ENCODE results near the gene LDB2. TPM values are rescaled to one million over a fixed set of nuclear protein-coding genes. Genes with fewer than 3 reads are reported as not detected.

The LDB2 gene
- total and polyA plus RNA-seq, 2 donors (not counting 1 experiment from before 2014, with no cell fraction given) = not detected

DNA sequence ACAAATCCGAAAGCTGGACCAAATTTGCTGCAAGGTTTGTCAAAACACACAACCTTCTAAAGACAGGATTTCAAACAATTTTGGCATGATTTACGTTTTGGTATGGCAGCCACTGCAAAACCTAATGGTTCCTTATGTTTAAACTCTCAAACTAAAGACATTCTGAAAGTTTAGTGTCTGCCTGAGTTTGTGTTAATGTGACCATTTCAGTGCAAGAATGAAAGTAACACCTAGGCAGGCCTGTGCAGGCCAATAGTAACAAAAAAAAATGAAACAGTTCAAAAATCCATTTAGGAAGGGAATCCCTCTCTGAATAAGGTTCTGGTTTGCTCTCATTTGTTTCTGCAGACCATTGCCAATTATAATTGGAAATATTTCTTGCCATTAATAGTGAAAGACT is 1.9 kb upstream of the LDB2 start:
- DNase-seq = no peak
- H3K9me3 ChIP-seq (ENCODE audit: control extremely low read depth in 1 of 3, control insufficient read depth in 2 of 3, insufficient read depth in 1 of 3, low read length in 2 of 3) = no peaks in the 10 kb centered on the region
- H3K9me3 Mint-ChIP-seq (ENCODE audit: insufficient read depth) = no peaks in the 10 kb centered on the region
- TF ChIP-seq EZH2 (IDR thresholded peaks at IDR 0.05; ENCODE audit: borderline replicate concordance, insufficient read depth, low read depth, low read length, poor library complexity, severe bottlenecking) = no peak
- TF ChIP-seq, protein P1, sequence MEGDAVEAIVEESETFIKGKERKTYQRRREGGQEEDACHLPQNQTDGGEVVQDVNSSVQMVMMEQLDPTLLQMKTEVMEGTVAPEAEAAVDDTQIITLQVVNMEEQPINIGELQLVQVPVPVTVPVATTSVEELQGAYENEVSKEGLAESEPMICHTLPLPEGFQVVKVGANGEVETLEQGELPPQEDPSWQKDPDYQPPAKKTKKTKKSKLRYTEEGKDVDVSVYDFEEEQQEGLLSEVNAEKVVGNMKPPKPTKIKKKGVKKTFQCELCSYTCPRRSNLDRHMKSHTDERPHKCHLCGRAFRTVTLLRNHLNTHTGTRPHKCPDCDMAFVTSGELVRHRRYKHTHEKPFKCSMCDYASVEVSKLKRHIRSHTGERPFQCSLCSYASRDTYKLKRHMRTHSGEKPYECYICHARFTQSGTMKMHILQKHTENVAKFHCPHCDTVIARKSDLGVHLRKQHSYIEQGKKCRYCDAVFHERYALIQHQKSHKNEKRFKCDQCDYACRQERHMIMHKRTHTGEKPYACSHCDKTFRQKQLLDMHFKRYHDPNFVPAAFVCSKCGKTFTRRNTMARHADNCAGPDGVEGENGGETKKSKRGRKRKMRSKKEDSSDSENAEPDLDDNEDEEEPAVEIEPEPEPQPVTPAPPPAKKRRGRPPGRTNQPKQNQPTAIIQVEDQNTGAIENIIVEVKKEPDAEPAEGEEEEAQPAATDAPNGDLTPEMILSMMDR (IDR thresholded peaks at IDR 0.05) = no peak
- no peak overlapping the region for H3K9ac ChIP-seq (ENCODE audit: low read length)
- peaks cover 0 to 3% (median 0%) of the 10 kb centered on the region in 4 experiments for H3K27me3 ChIP-seq (replicated peaks in 1 of 4; ENCODE audit: control extremely low read depth in 1 of 4, control insufficient read depth in 3 of 4, insufficient read depth in 4 of 4, low read length in 3 of 4)
- no peak overlapping the region for H3K4me3 Mint-ChIP-seq
- no peaks in the 10 kb centered on the region for H3K36me3 ChIP-seq (replicated peaks in 1 of 2; ENCODE audit: control extremely low read depth in 1 of 2, control insufficient read depth in 1 of 2, extremely low read depth in 1 of 2, insufficient read depth in 2 of 2, low read length in 1 of 2)
- H4K20me1 ChIP-seq (ENCODE audit: control insufficient read depth, insufficient read depth, low read length, poor library complexity, severe bottlenecking) = no peaks in the 10 kb centered on the region
- intact Hi-C loops (cut with micrococcal nuclease) = no loop called here
- no peak overlapping the region for H3K4me2 ChIP-seq (replicated peaks; ENCODE audit: low read depth, low read length, poor library complexity, severe bottlenecking)
- H2AFZ ChIP-seq (ENCODE audit: insufficient read depth, low read depth, low read length, poor library complexity, severe bottlenecking) = no peak overlapping the region
- CTCF ChIA-PET = no interaction called here
- no peak overlapping the region for H3K4me3 ChIP-seq (ENCODE audit: control extremely low read depth in 1 of 5, extremely low read depth in 1 of 5, insufficient read depth in 1 of 5, low read depth in 2 of 5, low read length in 4 of 5)
- H3K27ac Mint-ChIP-seq = no peak overlapping the region
- WGBS (ENCODE audit: insufficient coverage) = no CpG with 5 or more reads among the region's 2 CpGs
- H3K4me1 Mint-ChIP-seq = no peaks in the 10 kb centered on the region
- H3K27ac ChIP-seq (ENCODE audit: low read length in 2 of 2) = no peak overlapping the region
- H3K4me1 ChIP-seq (ENCODE audit: control insufficient read depth in 2 of 2, insufficient read depth in 2 of 2, low read length in 2 of 2) = no peaks in the 10 kb centered on the region
- ATAC-seq (ENCODE audit: low read depth) = no peak
- H3K79me2 ChIP-seq (ENCODE audit: control insufficient read depth, insufficient read depth, low read length) = no peaks in the 10 kb centered on the region
- POLR2A ChIA-PET = no interaction called here
- peaks cover 20% of the 10 kb centered on the region for H3K27me3 Mint-ChIP-seq

DNA sequence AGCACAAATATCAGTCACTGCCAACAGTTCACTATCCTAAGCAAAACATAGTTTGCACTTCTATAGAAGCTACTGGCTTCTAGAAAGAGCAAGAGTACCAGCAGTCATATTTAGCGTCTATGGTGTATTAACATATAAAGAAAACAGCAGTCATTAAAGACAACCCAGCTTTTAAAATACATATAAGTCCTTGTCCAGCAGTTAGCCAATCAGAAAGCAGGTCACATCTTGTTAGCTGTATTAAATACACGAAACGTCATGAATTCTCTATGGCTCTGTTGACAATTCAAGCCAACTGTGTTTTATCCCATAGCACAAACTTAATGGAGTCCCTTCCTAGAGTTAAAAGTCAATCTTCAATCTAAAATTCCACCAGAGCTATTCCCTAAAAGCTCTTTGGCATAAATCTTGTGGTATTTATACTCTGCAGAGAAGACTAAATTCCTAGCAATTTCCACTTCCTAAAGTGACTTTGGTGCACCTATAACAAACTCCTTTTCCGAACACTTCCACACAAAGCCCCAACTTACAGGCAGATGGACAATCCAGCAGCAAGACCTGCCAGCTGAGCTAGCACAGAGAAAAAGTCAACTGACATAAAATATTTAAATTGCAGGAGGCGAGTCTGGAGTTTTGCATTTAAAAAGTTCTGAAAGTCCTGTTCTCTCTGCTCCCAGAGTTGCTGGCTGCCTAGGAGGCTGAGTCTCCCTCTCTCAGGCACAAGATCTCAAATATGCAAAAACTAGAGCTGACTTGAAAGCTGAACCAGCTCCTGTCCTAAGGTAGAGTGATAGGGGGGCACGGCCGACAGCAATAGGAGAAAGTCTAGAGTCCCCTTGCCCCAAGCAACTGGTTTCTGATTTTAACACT is 1.3 kb downstream of the LDB2 start:
- no peak overlapping the region for H3K27ac ChIP-seq (ENCODE audit: low read length in 2 of 2)
- TF ChIP-seq, protein P1 (IDR thresholded peaks at IDR 0.05) = no peak
- no peak for TF ChIP-seq EZH2 (IDR thresholded peaks at IDR 0.05; ENCODE audit: borderline replicate concordance, insufficient read depth, low read depth, low read length, poor library complexity, severe bottlenecking)
- no peaks in the 10 kb centered on the region for H3K79me2 ChIP-seq (ENCODE audit: control insufficient read depth, insufficient read depth, low read length)
- no peaks in the 10 kb centered on the region for H3K9me3 ChIP-seq (ENCODE audit: control extremely low read depth in 1 of 3, control insufficient read depth in 2 of 3, insufficient read depth in 1 of 3, low read length in 2 of 3)
- peaks cover 23% of the 10 kb centered on the region for H3K27me3 Mint-ChIP-seq
- H3K4me3 Mint-ChIP-seq = no peak overlapping the region
- DNase-seq (no peak), ATAC-seq (ENCODE audit: low read depth) (no peak)
- H3K36me3 ChIP-seq (replicated peaks in 1 of 2; ENCODE audit: control extremely low read depth in 1 of 2, control insufficient read depth in 1 of 2, extremely low read depth in 1 of 2, insufficient read depth in 2 of 2, low read length in 1 of 2) = no peaks in the 10 kb centered on the region
- H2AFZ ChIP-seq (ENCODE audit: insufficient read depth, low read depth, low read length, poor library complexity, severe bottlenecking) = no peak overlapping the region
- peak overlapping the region in 1 of 5 experiments; percentile 21 for H3K4me3 ChIP-seq (ENCODE audit: control extremely low read depth in 1 of 5, extremely low read depth in 1 of 5, insufficient read depth in 1 of 5, low read depth in 2 of 5, low read length in 4 of 5)
- POLR2A ChIA-PET = no interaction called here
- no peaks in the 10 kb centered on the region for H3K4me1 ChIP-seq (ENCODE audit: control insufficient read depth in 2 of 2, insufficient read depth in 2 of 2, low read length in 2 of 2)
- no peak overlapping the region for H3K27ac Mint-ChIP-seq
- H3K9me3 Mint-ChIP-seq (ENCODE audit: insufficient read depth) = no peaks in the 10 kb centered on the region
- H3K4me2 ChIP-seq (replicated peaks; ENCODE audit: low read depth, low read length, poor library complexity, severe bottlenecking) = no peak overlapping the region
- H3K9ac ChIP-seq (ENCODE audit: low read length) = no peak overlapping the region
- intact Hi-C loops (cut with micrococcal nuclease) = no loop called here
- peaks cover 0 to 3% (median 0%) of the 10 kb centered on the region in 4 experiments for H3K27me3 ChIP-seq (replicated peaks in 1 of 4; ENCODE audit: control extremely low read depth in 1 of 4, control insufficient read depth in 3 of 4, insufficient read depth in 4 of 4, low read length in 3 of 4)
- 76% methylated on average over 4 of the region's 7 CpGs for WGBS (ENCODE audit: insufficient coverage)
- CTCF ChIA-PET = no interaction called here
- no peaks in the 10 kb centered on the region for H4K20me1 ChIP-seq (ENCODE audit: control insufficient read depth, insufficient read depth, low read length, poor library complexity, severe bottlenecking)
- peaks cover 3% of the 10 kb centered on the region for H3K4me1 Mint-ChIP-seq
